CD4-positive, alpha-beta T cell treated with Interleukin-10 for 1 hour (primary cell): ENCODE measurements around the gene PAGR1.
"Not testable (repeated sequence)": the region's sequence is repeated elsewhere in the genome, so short reads cannot be mapped to it uniquely, and the experiment has no call there.

ENCODE experiments used
- DNase-seq: peaks from one replicate; pipeline ENCODE4 v3.0.0-alpha.2; 2020

The PAGR1 gene

DNA sequence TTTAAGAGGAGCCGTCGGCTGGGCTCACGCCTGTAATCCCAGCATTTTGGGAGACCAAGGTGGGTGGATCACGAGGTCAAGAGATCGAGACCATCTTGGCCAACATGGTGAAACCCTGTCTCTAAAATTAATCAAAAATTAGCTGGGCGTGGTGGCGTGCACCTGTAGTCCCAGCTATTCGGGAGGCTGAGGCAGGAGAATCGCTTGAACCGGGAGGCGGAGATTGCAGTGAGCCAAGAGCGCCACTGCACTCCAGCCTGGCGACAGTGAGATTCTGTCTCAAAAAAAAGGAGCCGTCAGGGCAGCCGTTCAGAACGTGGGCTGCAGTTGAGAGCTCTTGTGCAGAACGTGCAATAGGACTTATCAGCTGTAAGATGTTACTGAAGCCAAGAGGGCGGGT is 22.8 kb upstream of the PAGR1 start:
- not testable (repeated sequence) for DNase-seq

DNA sequence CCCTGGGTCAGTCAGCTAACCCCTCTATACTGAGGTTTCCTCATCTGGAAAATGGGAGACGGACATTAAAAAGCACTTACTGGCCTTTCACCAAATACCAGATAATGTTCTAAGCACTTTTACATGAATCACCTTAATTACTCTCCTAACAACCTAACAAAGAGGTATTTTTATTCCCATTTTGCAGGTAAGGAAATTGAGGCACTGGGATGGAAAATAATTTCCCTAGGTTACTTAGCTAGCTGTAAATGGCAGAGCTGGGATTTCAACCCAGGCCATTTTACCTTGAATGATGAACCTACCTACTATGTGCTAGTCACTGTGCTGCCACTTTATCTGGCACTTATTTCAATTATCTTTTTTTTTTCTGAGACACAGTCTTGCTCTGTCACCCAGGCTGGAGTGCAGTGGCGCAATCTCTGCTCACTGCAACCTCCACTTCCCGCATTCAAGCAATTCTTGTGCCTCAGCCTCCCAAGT is 21.7 kb upstream of the PAGR1 start:
- DNase-seq, result no peak

GRCh38 chr16:29802416-29802935 is 13.5 kb upstream of the PAGR1 start:
- DNase-seq, result no peak

DNA sequence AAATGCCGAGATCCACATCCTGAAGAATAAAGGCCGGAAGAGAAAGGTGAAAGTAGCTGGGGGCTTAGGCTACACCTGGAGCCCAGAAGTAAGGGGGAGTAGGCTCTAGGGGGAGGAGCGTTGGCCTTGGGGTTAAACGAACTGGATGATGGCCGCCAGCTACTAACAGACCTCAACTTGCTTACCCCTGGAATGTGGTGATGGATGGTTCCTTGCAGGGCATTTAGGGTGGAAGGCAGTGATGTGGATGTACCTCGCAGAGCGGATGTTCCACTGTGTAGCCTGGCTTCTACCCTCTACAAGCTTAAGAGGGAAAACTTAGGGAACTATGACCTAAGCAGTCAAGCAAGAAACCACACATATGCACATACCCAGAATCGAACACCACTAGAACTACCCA is 11.9 kb upstream of the PAGR1 start:
- DNase-seq, result no peak

- DNase-seq, result no peak
Measured at GRCh38 chr16:29804455-29805231, 11.3 kb upstream of the PAGR1 start.

DNA sequence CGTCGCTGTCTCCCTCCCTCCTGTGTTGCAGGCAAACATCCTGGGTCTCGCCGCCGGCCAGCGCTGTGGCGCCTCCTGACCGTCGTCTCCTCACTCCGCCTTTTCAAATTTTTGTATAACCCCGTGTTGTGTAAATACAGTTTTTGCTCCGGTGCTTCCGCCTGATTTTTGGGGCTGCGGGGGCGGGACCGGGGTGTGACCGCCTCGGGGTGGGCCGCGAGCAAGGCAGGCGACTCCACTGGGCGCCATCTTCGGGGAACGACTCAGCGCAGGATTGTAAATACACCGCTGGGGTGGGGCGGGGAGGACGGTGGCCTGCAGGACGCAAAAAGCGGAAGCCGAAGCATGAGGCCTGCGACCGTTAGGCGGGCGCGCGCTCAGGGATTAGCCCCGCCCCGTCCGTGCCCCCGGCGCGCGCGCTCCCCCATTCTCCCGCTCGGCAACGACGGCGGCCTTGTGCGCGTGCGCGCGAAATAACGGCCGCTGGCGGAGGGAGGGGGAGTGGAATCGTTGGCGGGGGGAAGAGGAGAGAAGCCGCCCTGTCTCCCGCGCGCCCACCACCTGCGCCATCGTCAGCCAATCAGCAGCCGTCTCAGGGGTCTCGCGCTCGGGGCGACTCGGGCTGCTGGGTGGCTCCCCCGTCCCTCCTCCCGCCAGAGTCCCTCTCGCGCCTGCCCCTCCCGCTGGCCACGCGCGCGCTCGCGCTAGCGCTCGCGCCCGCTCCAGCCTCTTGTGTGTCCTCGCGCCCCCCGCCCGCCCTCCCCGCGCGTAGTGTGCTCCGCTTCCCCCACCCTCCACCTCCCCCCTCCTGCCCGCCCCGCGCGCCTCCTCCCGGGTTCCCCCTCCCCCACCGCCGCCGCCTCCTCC is 10.5 kb upstream of the PAGR1 start:
- DNase-seq, result peak; percentile 98

- no peak for DNase-seq
Measured at GRCh38 chr16:29806099-29806579, 9.8 kb upstream of the PAGR1 start, which contains the start of gene MAZ. TSS of gene MAZ (plus strand) at chr16:29806529. CDS start at chr16:29806702, 173 bp downstream.

- peak; percentile 52 for DNase-seq
Measured at GRCh38 chr16:29806641-29807425, 9.1 kb upstream of the PAGR1 start.

DNA sequence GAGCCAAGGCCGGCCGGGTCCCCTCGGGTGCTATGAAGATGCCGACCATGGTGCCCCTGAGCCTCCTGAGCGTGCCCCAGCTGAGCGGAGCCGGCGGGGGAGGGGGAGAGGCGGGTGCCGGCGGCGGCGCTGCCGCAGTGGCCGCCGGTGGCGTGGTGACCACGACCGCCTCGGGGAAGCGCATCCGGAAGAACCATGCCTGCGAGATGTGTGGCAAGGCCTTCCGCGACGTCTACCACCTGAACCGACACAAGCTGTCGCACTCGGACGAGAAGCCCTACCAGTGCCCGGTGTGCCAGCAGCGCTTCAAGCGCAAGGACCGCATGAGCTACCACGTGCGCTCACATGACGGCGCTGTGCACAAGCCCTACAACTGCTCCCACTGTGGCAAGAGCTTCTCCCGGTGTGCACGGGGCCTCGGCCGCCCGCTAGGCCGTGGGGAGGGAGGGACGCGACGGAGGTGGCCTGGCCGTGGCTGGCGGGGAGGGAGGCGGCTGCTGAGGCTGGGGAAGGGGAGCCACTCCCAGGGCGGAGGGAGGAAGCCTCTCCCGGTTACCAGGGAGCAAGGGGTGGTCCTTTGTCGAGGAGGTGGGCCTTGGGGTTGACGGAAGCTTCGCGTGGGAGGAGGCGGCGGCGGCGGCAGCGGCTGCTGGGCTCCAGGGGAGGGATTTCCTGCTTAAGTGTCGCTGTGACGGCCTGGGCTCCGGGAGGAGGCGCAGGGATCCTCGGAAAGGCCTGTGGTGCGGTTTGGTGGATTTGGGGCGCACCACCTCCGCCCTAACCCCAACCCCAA is 8.3 kb upstream of the PAGR1 start:
- peak; percentile 91 for DNase-seq

DNA sequence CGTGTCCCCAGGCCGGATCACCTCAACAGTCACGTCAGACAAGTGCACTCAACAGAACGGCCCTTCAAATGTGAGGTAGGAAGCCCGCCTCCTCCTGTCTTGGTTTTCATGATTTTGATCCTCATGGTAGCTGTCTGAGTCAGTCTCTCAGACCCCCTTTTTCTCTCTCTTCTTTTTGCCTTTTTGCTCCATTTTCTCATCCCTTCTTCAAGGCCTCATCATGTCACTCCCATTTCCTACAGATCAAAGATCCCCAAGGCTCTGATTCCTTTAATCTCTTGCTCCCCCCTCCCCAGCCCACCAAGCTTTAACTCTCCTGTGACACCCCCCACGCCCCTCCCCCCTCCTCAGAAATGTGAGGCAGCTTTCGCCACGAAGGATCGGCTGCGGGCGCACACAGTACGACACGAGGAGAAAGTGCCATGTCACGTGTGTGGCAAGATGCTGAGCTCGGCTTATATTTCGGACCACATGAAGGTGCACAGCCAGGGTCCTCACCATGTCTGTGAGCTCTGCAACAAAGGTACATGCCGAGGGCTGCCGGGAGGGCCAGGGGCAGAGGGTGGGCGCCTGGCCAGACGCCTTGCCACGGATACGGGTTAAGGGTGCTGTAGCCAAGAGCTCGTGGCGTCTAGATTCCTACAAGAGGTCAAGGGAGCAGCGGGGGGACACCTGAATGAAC is 7.6 kb upstream of the PAGR1 start:
- DNase-seq, result peak; percentile 54

- DNase-seq, result no peak
Measured at GRCh38 chr16:29809031-29809747, 6.8 kb upstream of the PAGR1 start.

DNA sequence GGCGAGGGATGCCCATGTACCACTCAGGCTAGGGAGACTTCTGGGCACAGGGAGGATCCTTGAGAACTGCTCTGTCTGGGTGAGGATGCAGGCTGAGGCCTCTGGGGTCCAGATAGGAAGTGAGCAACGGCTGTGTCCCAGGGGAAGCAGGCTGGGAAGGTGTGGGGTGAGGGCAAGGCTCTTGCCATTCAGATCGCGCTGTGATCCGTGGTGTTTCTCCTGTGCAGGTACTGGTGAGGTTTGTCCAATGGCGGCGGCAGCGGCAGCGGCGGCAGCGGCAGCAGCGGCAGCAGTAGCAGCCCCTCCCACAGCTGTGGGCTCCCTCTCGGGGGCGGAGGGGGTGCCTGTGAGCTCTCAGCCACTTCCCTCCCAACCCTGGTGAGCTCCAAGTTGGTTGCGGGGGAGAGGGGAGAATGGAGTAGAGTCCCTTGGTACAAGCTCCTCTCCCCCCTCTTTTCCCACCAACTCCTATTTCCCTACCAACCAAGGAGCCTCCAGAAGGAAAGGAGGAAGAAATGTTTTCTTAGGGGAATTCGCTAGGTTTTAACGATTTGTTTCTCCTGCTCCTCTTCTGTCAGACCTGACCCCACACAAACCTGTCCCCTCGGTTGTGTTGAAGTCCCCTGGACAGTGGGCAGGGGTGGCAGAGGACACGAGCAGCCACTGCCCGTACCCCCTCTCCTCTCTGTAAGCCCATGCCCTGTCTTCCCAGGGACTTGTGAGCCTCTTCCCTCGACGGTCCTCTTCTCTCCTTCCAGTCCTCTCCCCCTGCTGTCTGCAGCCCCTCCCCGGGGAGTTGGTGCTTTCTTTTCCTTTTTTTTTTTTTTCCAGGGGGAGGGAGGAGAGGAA is 5.9 kb upstream of the PAGR1 start:
- DNase-seq, result peak; percentile 63

DNA sequence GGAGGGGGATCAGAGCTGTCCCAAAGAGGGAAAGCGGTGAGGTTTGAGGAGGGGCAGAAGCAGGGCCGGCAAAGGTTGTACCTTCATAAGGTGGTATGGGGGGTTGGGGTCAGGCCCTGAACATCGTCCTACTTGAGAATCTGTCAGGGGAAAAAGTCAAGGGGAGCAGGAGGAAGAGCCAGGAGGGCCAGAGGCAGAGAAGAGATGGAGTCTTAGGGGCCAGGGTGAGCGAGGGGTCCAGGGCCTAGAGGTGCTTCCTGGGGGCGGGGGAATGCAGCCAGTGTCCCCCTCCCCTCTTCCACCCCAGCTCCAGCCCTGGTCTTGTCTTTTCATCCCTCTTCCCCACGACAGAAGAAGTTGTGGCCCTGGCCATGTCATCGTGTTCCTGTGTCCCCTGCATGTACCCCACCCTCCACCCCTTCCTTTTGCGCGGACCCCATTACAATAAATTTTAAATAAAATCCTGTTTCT is 5.2 kb upstream of the PAGR1 start:
- no peak for DNase-seq

DNA sequence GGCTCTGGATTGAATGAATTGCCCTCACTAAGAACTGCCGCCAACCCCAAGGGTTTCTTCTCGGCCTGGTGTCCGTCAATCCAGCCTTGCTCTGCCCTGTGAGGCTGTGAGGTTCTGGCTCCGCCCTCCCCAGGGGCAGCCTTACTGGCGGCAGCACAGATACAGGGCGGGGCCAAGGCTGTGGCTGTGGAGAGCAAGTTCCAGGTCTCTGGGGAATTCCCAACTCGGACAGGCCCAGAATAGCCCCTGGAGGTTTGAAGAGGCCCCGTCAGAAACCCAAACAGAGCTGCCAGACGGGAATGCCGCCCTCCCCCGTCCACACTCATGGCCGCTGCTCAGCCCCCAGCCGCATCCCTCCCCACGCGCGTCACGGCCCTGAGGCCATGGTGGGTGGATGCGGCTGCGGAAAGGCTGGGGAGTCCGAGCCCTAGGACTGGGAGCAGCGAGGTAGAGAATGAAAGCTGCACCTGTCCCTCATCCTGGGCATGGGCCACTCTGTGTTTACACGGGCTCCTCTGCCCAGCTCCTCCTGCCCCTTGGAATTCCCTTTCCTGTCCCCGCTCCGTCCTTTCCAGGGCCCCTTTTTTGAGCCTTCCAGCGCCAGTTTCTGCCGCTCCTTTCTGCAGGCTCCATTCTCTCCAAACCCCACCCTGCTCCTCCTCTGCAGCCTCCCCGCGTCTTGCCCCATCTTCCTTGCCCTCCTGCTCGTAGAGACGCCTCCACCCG is 4.6 kb upstream of the PAGR1 start:
- peak; percentile 84 for DNase-seq

GRCh38 chr16:29811896-29812665 is 3.9 kb upstream of the PAGR1 start, which contains the start of gene PRRT2:
TSS of gene PRRT2 (plus strand) at chr16:29812193. CDS start at chr16:29813055, 862 bp downstream.
- DNase-seq, result peak; percentile 62

GRCh38 chr16:29812754-29813643 is 3.0 kb upstream of the PAGR1 start:
- DNase-seq, result no peak
